Endodermal cell (in vitro differentiated cells): ENCODE data around the gene ICA1. TPM values are rescaled to one million over a fixed set of nuclear protein-coding genes. Genes with fewer than 3 reads are reported as not detected.

Experiments
- DNase-seq: peaks from one replicate; pipeline ENCODE4 v3.0.0-alpha.2; 2017
- H3K27ac ChIP-seq: 2 replicates; pipeline ENCODE4 v1.5.1; 2013; ENCODE audit warnings: mild to moderate bottlenecking, low read depth, low read length, moderate library complexity
- H3K27me3 ChIP-seq: 2 replicates; pipeline ENCODE4 v1.6.1; 2013; ENCODE audit warnings: mild to moderate bottlenecking, low read length, moderate library complexity; ENCODE audit not compliant: insufficient read depth, control insufficient read depth, poor library complexity, severe bottlenecking
- H3K36me3 ChIP-seq: 2 replicates; pipeline ENCODE4 v1.7.0; 2013; ENCODE audit warnings: mild to moderate bottlenecking, low read length, moderate library complexity; ENCODE audit not compliant: control insufficient read depth, insufficient read depth
- H3K4me1 ChIP-seq: one replicate; pipeline ENCODE4 v1.7.0; 2013; ENCODE audit warnings: low read length; ENCODE audit not compliant: control insufficient read depth, insufficient read depth
- H3K4me3 ChIP-seq: 2 replicates; pipeline ENCODE4 v1.5.1; 2013; ENCODE audit warnings: mild to moderate bottlenecking, low read length, moderate library complexity
- H3K9ac ChIP-seq: 2 replicates; pipeline ENCODE4 v1.6.1; 2013; ENCODE audit warnings: mild to moderate bottlenecking, low read length, moderate library complexity; ENCODE audit not compliant: poor library complexity, severe bottlenecking; ENCODE audit errors: extremely low read depth
- H3K9me3 ChIP-seq: 2 replicates; pipeline ENCODE4 v1.6.1; 2013; ENCODE audit warnings: mild to moderate bottlenecking, low read length, moderate library complexity; ENCODE audit not compliant: control insufficient read depth
- H3K27ac Mint-ChIP-seq: 2 replicates; pipeline ENCODE4 v1.8.0; 2020; ENCODE audit warnings: mixed read lengths
- H3K27me3 Mint-ChIP-seq: 2 replicates; pipeline ENCODE4 v1.8.0; 2021; ENCODE audit warnings: mild to moderate bottlenecking, mixed read lengths; ENCODE audit not compliant: insufficient read depth
- H3K36me3 Mint-ChIP-seq: 2 replicates; pipeline ENCODE4 v1.8.0; 2020; ENCODE audit warnings: low read depth, mixed read lengths
- H3K4me1 Mint-ChIP-seq: 2 replicates; pipeline ENCODE4 v1.8.0; 2020; ENCODE audit warnings: mixed read lengths
- H3K4me3 Mint-ChIP-seq: 2 replicates; pipeline ENCODE4 v1.8.0; 2020; ENCODE audit warnings: mild to moderate bottlenecking, moderate library complexity, mixed read lengths
- H3K9me3 Mint-ChIP-seq: 2 replicates; pipeline ENCODE4 v1.8.0; 2020; ENCODE audit warnings: mild to moderate bottlenecking, mixed read lengths
- WGBS, 2 experiments: methylation state at CpG; one replicate each; pipeline versions ENCODE4 v1.1.5 to v1.1.7; 2013; ENCODE audit warnings: missing lambda C conversion rate in 2 of 2, mixed read lengths in 1 of 2; ENCODE audit not compliant: insufficient coverage in 1 of 2, insufficient read length in 1 of 2; 5-methylcytosine and 5-hydroxymethylcytosine counted together
- total RNA-seq, 2 donors: library from RNA; stranded (reverse); fragmentation: NEBNext Ultra II Directional in 1 of 2; extraction: Animal tissue kit (Norgen Biotek cat#: 25700) in 1 of 2; gene quantifications; 2 replicates in 1 of 2; 3 replicates in 1 of 2; pipeline ENCODE4 v1.2.1, GENCODE V29; 2021
- TF ChIP-seq, protein P1 (sequence below): fragments of 200-600 bp; sonication (generic); conservative IDR thresholded peaks from 2 replicates; pipeline ENCODE4 v1.5.0; 2021; ENCODE audit warnings: antibody characterized with exemption, mild to moderate bottlenecking

ICA1 gene
- total RNA-seq, 2 donors from 2014 or later = 25.0 to 50.2 TPM

GRCh38 chr7:8155836-8156235, 106.1 kb downstream of the ICA1 start:
- Histone ChIP-seq H3K4me3 (no peak overlapping the region), H3K27me3 (no peaks in the 10 kb centered on the region), H3K4me1 (no peaks in the 10 kb centered on the region), H3K27ac (no peak overlapping the region), H3K9ac (no peak overlapping the region), H3K36me3 (no peaks in the 10 kb centered on the region), H3K9me3 (no peaks in the 10 kb centered on the region)
- no peak overlapping the region for H3K4me3 Mint-ChIP-seq
- WGBS, 2 experiments = 81 to 98% methylated on average over 2 to 4 of the region's 4 CpGs
- peaks cover 8% of the 10 kb centered on the region for H3K36me3 Mint-ChIP-seq
- TF ChIP-seq, protein P1, sequence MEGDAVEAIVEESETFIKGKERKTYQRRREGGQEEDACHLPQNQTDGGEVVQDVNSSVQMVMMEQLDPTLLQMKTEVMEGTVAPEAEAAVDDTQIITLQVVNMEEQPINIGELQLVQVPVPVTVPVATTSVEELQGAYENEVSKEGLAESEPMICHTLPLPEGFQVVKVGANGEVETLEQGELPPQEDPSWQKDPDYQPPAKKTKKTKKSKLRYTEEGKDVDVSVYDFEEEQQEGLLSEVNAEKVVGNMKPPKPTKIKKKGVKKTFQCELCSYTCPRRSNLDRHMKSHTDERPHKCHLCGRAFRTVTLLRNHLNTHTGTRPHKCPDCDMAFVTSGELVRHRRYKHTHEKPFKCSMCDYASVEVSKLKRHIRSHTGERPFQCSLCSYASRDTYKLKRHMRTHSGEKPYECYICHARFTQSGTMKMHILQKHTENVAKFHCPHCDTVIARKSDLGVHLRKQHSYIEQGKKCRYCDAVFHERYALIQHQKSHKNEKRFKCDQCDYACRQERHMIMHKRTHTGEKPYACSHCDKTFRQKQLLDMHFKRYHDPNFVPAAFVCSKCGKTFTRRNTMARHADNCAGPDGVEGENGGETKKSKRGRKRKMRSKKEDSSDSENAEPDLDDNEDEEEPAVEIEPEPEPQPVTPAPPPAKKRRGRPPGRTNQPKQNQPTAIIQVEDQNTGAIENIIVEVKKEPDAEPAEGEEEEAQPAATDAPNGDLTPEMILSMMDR = no peak
- no peak overlapping the region for H3K27ac Mint-ChIP-seq
- no peak for DNase-seq
- H3K27me3 Mint-ChIP-seq = no peaks in the 10 kb centered on the region
- peaks cover 2% of the 10 kb centered on the region for H3K9me3 Mint-ChIP-seq
- peaks cover 7% of the 10 kb centered on the region for H3K4me1 Mint-ChIP-seq

DNA sequence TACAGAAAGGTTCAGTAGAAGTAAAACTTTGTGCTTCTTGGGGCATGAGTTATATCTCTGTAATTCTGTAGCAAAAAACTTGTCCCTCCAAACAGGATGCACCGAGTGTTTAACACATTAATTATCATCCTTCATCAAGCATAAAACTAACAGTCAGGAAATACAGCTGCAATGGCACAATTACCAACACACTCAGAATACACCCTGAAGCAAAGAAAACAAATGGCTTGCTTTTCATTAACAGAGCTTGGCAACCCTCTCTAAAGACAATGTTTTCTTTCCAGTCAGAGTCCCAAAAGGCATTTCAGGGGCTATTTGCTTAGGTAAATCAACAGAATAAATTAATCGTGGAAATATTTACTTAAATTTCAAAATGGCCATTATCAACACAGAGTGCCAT, 107.7 kb downstream of the ICA1 start:
- 91% methylated on average over 1 of the region's 2 CpGs; no CpG with 5 or more reads in 1 of the 2 experiments for WGBS, 2 experiments
- peaks cover 8% of the 10 kb centered on the region for H3K36me3 Mint-ChIP-seq

DNA sequence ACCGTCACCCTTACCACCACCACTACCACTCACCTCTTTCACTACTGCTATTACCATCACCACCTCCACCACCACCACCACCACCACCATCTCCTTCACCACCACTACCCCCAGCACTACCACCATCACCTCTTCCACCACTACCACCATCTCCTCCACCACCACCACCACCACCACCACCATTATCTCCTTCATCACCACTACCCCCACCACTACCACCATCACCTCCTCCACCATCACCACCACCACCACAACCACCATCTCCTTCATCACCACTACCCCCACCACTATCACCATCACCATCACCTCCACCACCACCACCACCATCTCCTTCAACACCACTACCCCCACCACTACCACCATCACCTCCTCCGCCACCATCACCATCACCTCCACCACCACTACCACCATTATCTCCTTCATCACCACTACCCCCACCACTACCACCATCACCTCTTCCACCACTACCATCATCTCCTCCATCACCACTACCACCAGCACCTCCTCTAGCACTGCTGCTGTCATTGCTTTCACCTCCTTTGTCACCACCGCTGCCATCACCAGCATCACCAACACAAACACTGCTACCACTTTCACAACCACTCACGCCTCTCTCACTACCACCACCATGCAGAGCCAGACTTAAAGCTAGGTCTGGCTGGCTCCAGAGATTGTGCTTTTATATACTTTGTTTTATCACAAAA, 109.3 kb downstream of the ICA1 start:
- no peaks in the 10 kb centered on the region for H3K27me3 ChIP-seq
- H3K36me3 ChIP-seq = no peaks in the 10 kb centered on the region
- Mint-ChIP-seq H3K36me3 (peaks cover 8% of the 10 kb centered on the region), H3K4me3 (no peak overlapping the region), H3K9me3 (peaks cover 2% of the 10 kb centered on the region), H3K4me1 (peaks cover 7% of the 10 kb centered on the region), H3K27me3 (no peaks in the 10 kb centered on the region), H3K27ac (no peak overlapping the region)
- no peak for DNase-seq
- H3K27ac ChIP-seq = no peak overlapping the region
- 91% methylated on average over 4 of the region's 4 CpGs for WGBS, 2 experiments
- H3K9me3 ChIP-seq = no peaks in the 10 kb centered on the region
- H3K4me3 ChIP-seq = no peak overlapping the region
- H3K9ac ChIP-seq = no peak overlapping the region
- no peaks in the 10 kb centered on the region for H3K4me1 ChIP-seq
- TF ChIP-seq, protein P1 = no peak

More for the DNA sequence above, 107.7 kb downstream of the ICA1 start:
- Histone ChIP-seq H3K9ac (no peak overlapping the region), H3K27ac (no peak overlapping the region), H3K4me1 (no peaks in the 10 kb centered on the region), H3K4me3 (no peak overlapping the region), H3K9me3 (no peaks in the 10 kb centered on the region), H3K27me3 (no peaks in the 10 kb centered on the region), H3K36me3 (no peaks in the 10 kb centered on the region)
- DNase-seq = no peak
- Mint-ChIP-seq H3K27me3 (no peaks in the 10 kb centered on the region), H3K4me1 (peaks cover 7% of the 10 kb centered on the region), H3K4me3 (no peak overlapping the region), H3K9me3 (peaks cover 2% of the 10 kb centered on the region), H3K27ac (no peak overlapping the region)
- TF ChIP-seq, protein P1 = no peak
